Colonic mucosa (tissue), 4 donors: Measurements from ENCODE around the gene PAK2. TPM values are rescaled to one million over a fixed set of nuclear protein-coding genes. Genes with fewer than 3 reads are reported as not detected.
"Not testable (repeated sequence)": the region's sequence is repeated elsewhere in the genome, so short reads cannot be mapped to it uniquely, and the experiment has no call there.

Experiments used
- DNase-seq: peaks from one replicate; pipeline ENCODE4 v3.0.0-alpha.2; 2020
- H3K27ac ChIP-seq: fragments of 200-600 bp; one replicate; pipeline ENCODE4 v1.8.0; 2021
- H3K27me3 ChIP-seq: fragments of 200-600 bp; one replicate; pipeline ENCODE4 v1.8.0; 2021
- H3K36me3 ChIP-seq: fragments of 200-600 bp; one replicate; pipeline ENCODE4 v1.8.0; 2021
- H3K4me1 ChIP-seq: fragments of 200-600 bp; one replicate; pipeline ENCODE4 v1.8.0; 2021; ENCODE audit warnings: mild to moderate bottlenecking
- H3K4me3 ChIP-seq: fragments of 200-600 bp; one replicate; pipeline ENCODE4 v1.8.0; 2021
- H3K9ac ChIP-seq, 2 donors: one replicate each; pipeline ENCODE4 v1.7.0; 2013; ENCODE audit warnings: control low read depth in 2 of 2, low read depth in 2 of 2, low read length in 2 of 2
- H3K9me3 ChIP-seq: fragments of 200-600 bp; one replicate; pipeline ENCODE4 v1.8.0; 2021
- CTCF ChIP-seq: fragments of 200-600 bp; IDR thresholded peaks from one replicate; pipeline ENCODE4 v1.8.0; 2022; ENCODE audit warnings: antibody characterized with exemption, mild to moderate bottlenecking
- intact Hi-C: fragments of 100-400 bp; cut with DNase I; formaldehyde crosslinking; loops from one replicate; pipeline ENCODE4 v1.14.1; 2022
- total RNA-seq, 2 donors: library from RNA; stranded (reverse); fragmentation: NEBNext Ultra II Directional in 1 of 2; extraction: Animal tissue kit (Norgen Biotek cat#: 25700) in 1 of 2; gene quantifications; one replicate each; pipeline ENCODE4 v1.2.1, GENCODE V29; 2021
- donor health status: healthy.
- donor health status: DM: no; HTN: no; CAD: no.
- donor health status: DM: no; HTN: no; CAD: no.

The PAK2 gene
- total RNA-seq, 2 donors from 2014 or later = 72.5 to 76.5 TPM

DNA sequence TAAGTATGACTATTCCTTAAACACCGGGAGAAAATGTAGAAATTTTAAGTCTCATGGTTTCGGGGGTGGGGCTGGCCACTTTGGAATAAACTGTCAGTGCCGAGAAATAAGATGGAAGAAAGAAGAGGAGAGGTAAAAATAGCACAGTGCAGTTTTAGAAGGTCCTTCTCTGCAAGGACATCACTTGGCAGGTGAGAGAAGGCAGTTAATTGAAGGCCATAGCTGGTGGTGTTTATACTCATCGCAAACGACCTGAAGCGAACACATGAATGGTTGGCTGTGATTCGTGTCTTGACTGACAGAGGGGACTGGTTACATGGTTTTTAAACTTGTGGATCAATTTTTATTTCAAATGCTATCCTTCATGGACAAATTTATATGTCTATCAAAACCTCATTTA is 73.2 kb downstream of the PAK2 start:
- no peaks in the 10 kb centered on the region for H3K4me1 ChIP-seq
- no peak overlapping the region for H3K27ac ChIP-seq
- no peak overlapping the region for H3K9ac ChIP-seq
- intact Hi-C loops = no loop called here
- no peaks in the 10 kb centered on the region for H3K27me3 ChIP-seq
- H3K36me3 ChIP-seq = peaks cover 23% of the 10 kb centered on the region
- DNase-seq = no peak
- TF ChIP-seq CTCF = no peak
- H3K4me3 ChIP-seq = no peak overlapping the region
- no peaks in the 10 kb centered on the region for H3K9me3 ChIP-seq

DNA sequence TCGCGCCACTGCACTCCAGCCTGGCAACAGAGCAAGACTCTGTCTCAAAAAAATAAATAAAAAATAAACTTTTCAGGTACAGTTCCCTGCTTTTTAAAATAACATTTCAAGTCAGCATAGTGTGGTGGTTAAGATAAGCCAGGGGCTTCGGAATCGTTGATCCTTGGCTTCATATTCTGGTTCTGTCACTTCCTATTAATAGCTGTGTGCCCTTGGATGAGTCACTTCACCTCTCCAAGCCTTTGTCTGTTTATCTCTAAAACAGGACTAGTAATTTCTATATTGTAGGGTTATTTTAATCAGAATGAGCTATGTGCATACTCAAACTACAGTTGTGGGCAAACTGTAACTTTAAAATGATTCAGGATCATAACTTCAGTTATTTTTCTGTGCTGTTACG is 74.2 kb downstream of the PAK2 start:
- DNase-seq = no peak
- Histone ChIP-seq H3K9ac (no peak overlapping the region), H3K4me1 (no peaks in the 10 kb centered on the region), H3K27me3 (no peaks in the 10 kb centered on the region), H3K27ac (no peak overlapping the region), H3K9me3 (no peaks in the 10 kb centered on the region), H3K36me3 (peaks cover 23% of the 10 kb centered on the region), H3K4me3 (no peak overlapping the region)
- no peak for TF ChIP-seq CTCF
- intact Hi-C loops = no loop called here

DNA sequence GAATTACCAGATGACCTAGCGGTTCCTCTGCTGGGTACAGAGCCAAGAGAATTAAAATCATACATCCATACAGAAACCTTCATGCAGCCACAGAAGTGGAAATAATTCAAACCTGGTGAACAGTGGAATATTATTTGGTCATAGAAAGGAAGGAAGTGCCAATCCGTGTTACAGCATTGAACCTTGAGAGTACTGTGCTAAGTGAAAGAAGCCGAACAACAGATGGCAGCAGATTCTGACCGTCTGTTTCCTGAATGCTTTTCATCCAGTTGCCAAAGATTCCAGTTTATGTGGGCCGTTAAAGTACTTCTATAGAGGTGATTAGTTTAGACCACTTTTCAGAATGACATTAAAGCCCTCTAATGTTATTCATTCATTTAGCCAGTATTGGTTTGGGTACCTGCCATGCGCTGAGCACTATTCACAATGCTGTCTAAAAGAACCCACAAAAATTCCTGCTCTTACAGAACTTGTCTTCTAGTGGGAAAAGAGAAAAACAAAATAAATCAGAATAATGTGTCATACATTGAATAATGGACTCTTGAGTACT is 82.2 kb downstream of the PAK2 start:
- Histone ChIP-seq H3K4me3 (no peak overlapping the region), H3K27me3 (no peaks in the 10 kb centered on the region), H3K27ac (no peak overlapping the region), H3K9me3 (no peaks in the 10 kb centered on the region), H3K4me1 (no peaks in the 10 kb centered on the region), H3K36me3 (peaks cover 19% of the 10 kb centered on the region), H3K9ac (no peak overlapping the region)
- no peak for DNase-seq
- intact Hi-C loops = no loop called here
- no peak for TF ChIP-seq CTCF

- H3K27me3 ChIP-seq, intact Hi-C loops, H3K36me3 ChIP-seq, H3K4me3 ChIP-seq, H3K9me3 ChIP-seq, H3K4me1 ChIP-seq, H3K9ac ChIP-seq, H3K27ac ChIP-seq, DNase-seq: not testable (repeated sequence)
Measured at GRCh38 chr3:196829651-196830050, 90.0 kb downstream of the PAK2 start.

GRCh38 chr3:196835086-196835485 is 95.4 kb downstream of the PAK2 start:
- Histone ChIP-seq H3K9ac (no peak overlapping the region), H3K4me1 (no peaks in the 10 kb centered on the region), H3K27ac (no peak overlapping the region), H3K9me3 (no peaks in the 10 kb centered on the region), H3K36me3 (peaks cover 5% of the 10 kb centered on the region), H3K4me3 (no peak overlapping the region), H3K27me3 (no peaks in the 10 kb centered on the region)
- intact Hi-C loops = no loop called here
- TF ChIP-seq CTCF = no peak
- no peak for DNase-seq

DNA sequence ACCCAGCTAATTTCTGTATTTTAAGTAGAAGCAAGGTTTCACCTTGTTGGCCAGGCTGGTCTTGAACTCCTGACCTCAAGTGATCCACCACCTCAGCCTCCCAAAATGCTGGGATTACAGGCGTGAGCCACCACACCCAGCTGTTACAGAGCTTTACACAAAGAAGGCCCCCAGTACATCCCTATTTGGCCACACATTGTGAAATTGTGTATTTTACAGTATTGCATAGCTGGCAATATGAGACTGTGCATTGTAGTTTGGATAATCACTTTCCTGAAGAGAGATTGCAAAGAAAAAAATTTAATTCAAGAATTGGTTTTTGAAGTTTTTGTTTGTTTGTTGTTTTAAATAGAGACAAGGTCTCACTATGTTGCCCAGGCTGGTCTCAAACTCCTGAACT is 97.0 kb downstream of the PAK2 start:
- intact Hi-C loops, DNase-seq, H3K27ac ChIP-seq: not testable (repeated sequence)

More for the DNA sequence above, 97.0 kb downstream of the PAK2 start:
- H3K27me3 ChIP-seq, H3K36me3 ChIP-seq, H3K9ac ChIP-seq, H3K9me3 ChIP-seq, H3K4me3 ChIP-seq, H3K4me1 ChIP-seq: not testable (repeated sequence)
